HG03575 (cell line): ENCODE measurements around the gene CXCR4.
A peak's percentile ranks its signal among the peaks of the same experiment; 100 is the strongest.

Experiments
- ATAC-seq: cut with Tn5 transposase; IDR thresholded peaks from one replicate; pipeline ENCODE4 v1.9.1; 2021; ENCODE audit not compliant: unreplicated experiment, insufficient number of reproducible peaks, low FRiP score; ENCODE audit errors: extremely low read depth

Gene CXCR4

GRCh38 chr2:136117391-136117841, 533 bp downstream of the CXCR4 start:
- ATAC-seq, result peak; percentile 9

- ATAC-seq, result peak; percentile 33
Observed at GRCh38 chr2:136116813-136117390, 1.0 kb downstream of the CXCR4 start.

GRCh38 chr2:136116151-136116812, 1.7 kb downstream of the CXCR4 start:
- ATAC-seq, result no peak

- no peak for ATAC-seq
Observed at GRCh38 chr2:136115183-136115761, 2.7 kb downstream of the CXCR4 start.

GRCh38 chr2:136114382-136114781, 3.6 kb downstream of the CXCR4 start:
- ATAC-seq, result no peak

GRCh38 chr2:136113209-136113971, 4.6 kb downstream of the CXCR4 start:
- no peak for ATAC-seq

GRCh38 chr2:136112317-136113208, 5.4 kb downstream of the CXCR4 start:
- ATAC-seq, result no peak

- ATAC-seq, result no peak
Observed at GRCh38 chr2:136111711-136112110, 6.2 kb downstream of the CXCR4 start.

- no peak for ATAC-seq
Observed at GRCh38 chr2:136110526-136110925, 7.4 kb downstream of the CXCR4 start.

- no peak for ATAC-seq
Observed at GRCh38 chr2:136108463-136108862, 9.5 kb downstream of the CXCR4 start.

GRCh38 chr2:136107051-136108033, 10.6 kb downstream of the CXCR4 start:
- no peak for ATAC-seq

- ATAC-seq, result no peak
Observed at GRCh38 chr2:136106505-136106904, 11.4 kb downstream of the CXCR4 start.

GRCh38 chr2:136104977-136105376, 13.0 kb downstream of the CXCR4 start:
- ATAC-seq, result no peak

- no peak for ATAC-seq
Observed at GRCh38 chr2:136101042-136101441, 16.9 kb downstream of the CXCR4 start.

GRCh38 chr2:136098441-136098840, 19.5 kb downstream of the CXCR4 start:
- ATAC-seq, result no peak

- no peak for ATAC-seq
Observed at GRCh38 chr2:136093583-136093982, 24.4 kb downstream of the CXCR4 start.

- ATAC-seq, result no peak
Observed at GRCh38 chr2:136091899-136092298, 26.1 kb downstream of the CXCR4 start.
